GM19395 (cell line): ENCODE measurements around the gene WFDC10B.
"Not testable (repeated sequence)": the region's sequence is repeated elsewhere in the genome, so short reads cannot be mapped to it uniquely, and the experiment has no call there.

ENCODE experiments used
- ATAC-seq: cut with Tn5 transposase; IDR thresholded peaks from one replicate; pipeline ENCODE4 v1.9.1; 2021; ENCODE audit warnings: mild to moderate bottlenecking, moderate library complexity; ENCODE audit not compliant: unreplicated experiment

Gene WFDC10B

GRCh38 chr20:45649312-45649863, 55.4 kb downstream of the WFDC10B start:
- no peak for ATAC-seq

- ATAC-seq, result no peak
These were observed 57.3 kb downstream of the WFDC10B start for GRCh38 chr20:45647441-45648050.

- ATAC-seq, result no peak
These were observed 57.9 kb downstream of the WFDC10B start for GRCh38 chr20:45646875-45647274.

- ATAC-seq, result not testable (repeated sequence)
These were observed 59.0 kb downstream of the WFDC10B start for GRCh38 chr20:45645869-45646268.

- ATAC-seq, result not testable (repeated sequence)
These were observed 63.7 kb downstream of the WFDC10B start for GRCh38 chr20:45641076-45641475.

GRCh38 chr20:45639687-45640086, 65.1 kb downstream of the WFDC10B start:
- ATAC-seq, result no peak

GRCh38 chr20:45636513-45636912, 68.3 kb downstream of the WFDC10B start:
- no peak for ATAC-seq
